IMR-90 (cell line): ENCODE results near the gene MSLN. TPM values are rescaled to one million over a fixed set of nuclear protein-coding genes. Genes with fewer than 3 reads are reported as not detected.

Experiments
- ATAC-seq: fragments of 200-7000 bp; cut with Tn5 transposase; 2 replicates; pipeline ENCODE4 v1.9.1; 2020; ENCODE audit warnings: low read depth, mild to moderate bottlenecking, moderate library complexity
- BruUV-seq: library from RNA; stranded (reverse); fragments of 400-500 nt; replicated peaks from 2 replicates; lab custom pipeline; 2021; lab: Mats Ljungman, UMichigan
- CTCF ChIA-PET: fragments of 300-600 bp; formaldehyde crosslinking; extraction: SDS; loops from one replicate; lab custom pipeline; 2021; ENCODE audit warnings: antibody characterized with exemption; lab: Yijun Ruan, JAX
- POLR2A ChIA-PET: fragments of 300-600 bp; sonication (Branson Sonifier 250); formaldehyde crosslinking; loops from one replicate; lab custom pipeline; 2022; ENCODE audit warnings: antibody characterized with exemption; ENCODE audit not compliant: unreplicated experiment; lab: Charles Lee
- DNase-seq: peaks from one replicate; pipeline ENCODE4 v3.0.0; 2013
- H2AFZ ChIP-seq: replicated peaks from 2 replicates; pipeline ENCODE3; 2013; ENCODE audit warnings: low read length, mild to moderate bottlenecking; ENCODE audit not compliant: poor library complexity
- H2AK5ac ChIP-seq: 2 replicates; pipeline ENCODE4 v1.6.1; 2013; ENCODE audit warnings: low read depth, low read length, inconsistent platforms
- H2AK9ac ChIP-seq: replicated peaks from 2 replicates; pipeline ENCODE3; 2013; ENCODE audit warnings: mild to moderate bottlenecking, low read depth, low read length, moderate library complexity; ENCODE audit not compliant: poor library complexity
- H2BK120ac ChIP-seq: 2 replicates; pipeline ENCODE4 v1.6.1; 2013; ENCODE audit warnings: low read depth, low read length, inconsistent platforms
- H2BK15ac ChIP-seq: 3 replicates; pipeline ENCODE4 v1.6.1; 2013; ENCODE audit warnings: low read depth, low read length, inconsistent platforms
- H2BK20ac ChIP-seq: 2 replicates; pipeline ENCODE4 v1.6.1; 2013; ENCODE audit warnings: low read depth, mild to moderate bottlenecking, inconsistent platforms, low read length, moderate library complexity
- H2BK5ac ChIP-seq: 2 replicates; pipeline ENCODE4 v1.6.1; 2013; ENCODE audit warnings: mild to moderate bottlenecking, low read depth, low read length, inconsistent platforms; ENCODE audit not compliant: poor library complexity, severe bottlenecking
- H3K14ac ChIP-seq: replicated peaks from 2 replicates; pipeline ENCODE4 v1.6.1; 2013; ENCODE audit warnings: low read depth, low read length, inconsistent platforms
- H3K18ac ChIP-seq: 2 replicates; pipeline ENCODE4 v1.6.1; 2013; ENCODE audit warnings: low read depth, low read length, control low read depth
- H3K23ac ChIP-seq: 2 replicates; pipeline ENCODE4 v1.6.1; 2013; ENCODE audit warnings: low read depth, low read length, inconsistent platforms
- H3K27ac ChIP-seq: 2 replicates; pipeline ENCODE4 v1.5.1; 2013; ENCODE audit warnings: mild to moderate bottlenecking, control low read depth, low read length; ENCODE audit not compliant: insufficient read depth
- H3K27me3 ChIP-seq: 2 replicates; pipeline ENCODE4 v1.6.1; 2013; ENCODE audit warnings: low read length; ENCODE audit not compliant: control insufficient read depth, insufficient read depth
- H3K36me3 ChIP-seq: 2 replicates; pipeline ENCODE4 v1.6.1; 2013; ENCODE audit warnings: low read length, mixed read lengths; ENCODE audit not compliant: control insufficient read depth, insufficient read depth
- H3K4ac ChIP-seq: 2 replicates; pipeline ENCODE4 v1.6.1; 2013; ENCODE audit warnings: low read depth, low read length, inconsistent platforms
- H3K4me1 ChIP-seq: 2 replicates; pipeline ENCODE4 v1.6.1; 2013; ENCODE audit warnings: low read length, mixed read lengths; ENCODE audit not compliant: control insufficient read depth, insufficient read depth
- H3K4me2 ChIP-seq: 2 replicates; pipeline ENCODE4 v1.6.1; 2013; ENCODE audit warnings: low read depth, mild to moderate bottlenecking, control low read depth, low read length, moderate library complexity
- H3K4me3 ChIP-seq: 2 replicates; pipeline ENCODE4 v1.5.1; 2013; ENCODE audit warnings: low read depth, mild to moderate bottlenecking, control low read depth, low read length, moderate library complexity; ENCODE audit not compliant: insufficient read depth
- H3K56ac ChIP-seq: 2 replicates; pipeline ENCODE4 v1.6.1; 2013; ENCODE audit warnings: low read length, inconsistent platforms; ENCODE audit not compliant: insufficient read depth; ENCODE audit errors: extremely low read depth
- H3K79me1 ChIP-seq, 2 experiments: 2 replicates each; pipeline ENCODE4 v1.6.1; 2013; ENCODE audit warnings: low read length in 2 of 2, inconsistent platforms in 1 of 2, low read depth in 1 of 2
- H3K9ac ChIP-seq: 2 replicates; pipeline ENCODE4 v1.6.1; 2013; ENCODE audit warnings: low read depth, low read length, control low read depth
- H3K9me1 ChIP-seq: 2 replicates; pipeline ENCODE4 v1.6.1; 2013; ENCODE audit warnings: low read length, inconsistent platforms; ENCODE audit not compliant: insufficient read depth
- H3K9me3 ChIP-seq: 2 replicates; pipeline ENCODE4 v1.6.1; 2013; ENCODE audit warnings: low read length; ENCODE audit not compliant: control insufficient read depth, insufficient read depth
- H4K20me1 ChIP-seq: 2 replicates; pipeline ENCODE4 v1.6.1; 2013; ENCODE audit warnings: low read length, inconsistent platforms; ENCODE audit not compliant: insufficient read depth
- H4K5ac ChIP-seq: 2 replicates; pipeline ENCODE4 v1.6.1; 2013; ENCODE audit warnings: mild to moderate bottlenecking, low read depth, low read length, control low read depth
- H4K8ac ChIP-seq, 2 experiments: 2 replicates each; pipeline ENCODE4 v1.6.1; 2013; ENCODE audit warnings: low read depth in 2 of 2, low read length in 2 of 2, control low read depth in 1 of 2, inconsistent platforms in 1 of 2
- H4K91ac ChIP-seq: 2 replicates; pipeline ENCODE4 v1.6.1; 2013; ENCODE audit warnings: low read depth, low read length, inconsistent platforms; ENCODE audit not compliant: insufficient read depth
- CTCF ChIP-seq: conservative IDR thresholded peaks from 2 replicates; pipeline ENCODE4 v1.5.1; 2012; ENCODE audit warnings: mild to moderate bottlenecking, low read depth, low read length, improper control_type of control experiment
- ELK1 ChIP-seq: fragments of 150-350 bp; IDR thresholded peaks from 2 replicates; pipeline ENCODE4 v1.6.1; 2016; ENCODE audit warnings: low read depth, mild to moderate bottlenecking, low read length, moderate library complexity, borderline replicate concordance
- MAZ ChIP-seq: IDR thresholded peaks from 2 replicates; pipeline ENCODE4 v1.6.1; 2012; ENCODE audit warnings: low read depth, mild to moderate bottlenecking, low read length, improper control_type of control experiment, moderate library complexity, borderline replicate concordance
- RAD21 ChIP-seq: IDR thresholded peaks from 2 replicates; pipeline ENCODE4 v1.6.1; 2012; ENCODE audit warnings: low read length, improper control_type of control experiment
- USF2 ChIP-seq: fragments of 150-350 bp; IDR thresholded peaks from 2 replicates; pipeline ENCODE4 v1.6.1; 2017; ENCODE audit warnings: mild to moderate bottlenecking, antibody characterized with exemption, low read length, low read depth
- WGBS, 2 experiments: methylation state at CpG; one replicate each; pipeline versions ENCODE4 v1.1.5 to v1.1.7; 2013; ENCODE audit warnings: missing lambda C conversion rate in 2 of 2; ENCODE audit not compliant: insufficient read length in 1 of 2; ENCODE audit errors: extremely low coverage in 2 of 2; 5-methylcytosine and 5-hydroxymethylcytosine counted together
- dilution Hi-C: fragments of 300-500 bp; cut with HindIII; formaldehyde crosslinking; loops from one replicate; pipeline ENCODE4 v1.14.3; 2018; ENCODE audit warnings: low sequenced_read_pairs; ENCODE audit not compliant: unreplicated experiment
- in situ Hi-C: fragments of 300-500 bp; cut with MboI; formaldehyde crosslinking; loops from 3 replicates; pipeline ENCODE4 v1.14.3; 2019; ENCODE audit warnings: low sequenced_read_pairs, inconsistent platforms, mixed read lengths
- intact Hi-C: fragments of 100-400 bp; cut with micrococcal nuclease; formaldehyde crosslinking; loops from 2 replicates; pipeline ENCODE4 v1.10.0; 2022
- polyA plus RNA-seq, 3 experiments: library from polyadenylated mRNA; depleted of rRNA; stranded (reverse); fragments of >200 nt; gene quantifications; 2 replicates each; pipeline ENCODE4 v1.2.3, GENCODE V29; 2012; ENCODE audit warnings: low replicate concordance in 1 of 3
- total RNA-seq: library from RNA; depleted of rRNA; stranded (reverse); fragments of >200 nt; gene quantifications from 2 replicates; pipeline ENCODE4 v1.2.3, GENCODE V29; 2012

The MSLN gene
- total and polyA plus RNA-seq, 2 of the 4 experiments (the other 2 are of a cell fraction): 0.14 TPM; not detected in 1

GRCh38 chr16:770411-770810 lies 9.9 kb downstream of the MSLN start:
- H4K20me1 ChIP-seq: no peaks in the 10 kb centered on the region
- no peak overlapping the region for H4K5ac ChIP-seq
- no peak overlapping the region for H2BK20ac ChIP-seq
- H3K4me2 ChIP-seq: no peak overlapping the region
- DNase-seq (no peak), ATAC-seq (no peak)
- H2BK5ac ChIP-seq: no peak overlapping the region
- H2BK120ac ChIP-seq: no peak overlapping the region
- no peaks in the 10 kb centered on the region for H3K9me3 ChIP-seq
- no peak overlapping the region for H4K8ac ChIP-seq
- intact Hi-C loops (no loop called here), dilution Hi-C loops (no loop called here), in situ Hi-C loops (no loop called here)
- no peaks in the 10 kb centered on the region for H3K27me3 ChIP-seq
- no peak overlapping the region for H2BK15ac ChIP-seq
- H2AFZ ChIP-seq: no peak overlapping the region
- H3K4me3 ChIP-seq: no peak overlapping the region
- no peaks in the 10 kb centered on the region for H3K36me3 ChIP-seq
- H3K9me1 ChIP-seq: no peaks in the 10 kb centered on the region
- H2AK9ac ChIP-seq: no peak overlapping the region
- no peak overlapping the region for H3K9ac ChIP-seq
- H3K27ac ChIP-seq: no peak overlapping the region
- no peak overlapping the region for H3K4ac ChIP-seq
- no peak overlapping the region for H3K23ac ChIP-seq
- no CpG with 5 or more reads among the region's 13 CpGs for WGBS, 2 experiments
- BruUV-seq: no TSS peak
- TF ChIP-seq ELK1 (no peak), USF2 (no peak), CTCF (no peak), MAZ (no peak), RAD21 (no peak)
- ChIA-PET CTCF (no interaction called here), POLR2A (no interaction called here)
- no peak overlapping the region for H2AK5ac ChIP-seq
- no peaks in the 10 kb centered on the region for H3K79me1 ChIP-seq
- no peaks in the 10 kb centered on the region for H3K4me1 ChIP-seq
- H3K14ac ChIP-seq: no peak overlapping the region
- H3K18ac ChIP-seq: no peak overlapping the region
- H3K56ac ChIP-seq: no peak overlapping the region
- H4K91ac ChIP-seq: no peak overlapping the region
